Measurements from ENCODE around the gene SSB.
"Not testable (repeated sequence)": the region's sequence is repeated elsewhere in the genome, so short reads cannot be mapped to it uniquely, and the experiment has no call there.

Gene SSB

DNA sequence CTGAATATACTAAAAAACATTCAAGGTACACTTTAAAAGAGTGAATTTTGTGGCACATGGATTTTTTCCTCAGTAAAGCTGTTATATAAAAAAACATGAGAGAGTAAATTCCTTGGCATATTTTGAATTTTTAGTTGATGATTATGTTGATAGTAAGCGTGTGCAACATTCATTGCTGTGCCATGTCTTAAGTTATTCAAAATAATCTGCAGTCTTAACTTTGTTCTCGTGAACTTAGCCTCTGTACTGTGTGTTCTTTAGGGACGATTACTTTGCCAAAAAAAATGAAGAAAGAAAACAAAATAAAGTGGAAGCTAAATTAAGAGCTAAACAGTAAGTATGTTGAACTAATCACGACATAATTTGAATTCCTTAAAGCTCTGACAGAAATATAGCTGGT, 9.6 kb downstream of the SSB start:
- Histone ChIP-seq H3K79me2 (ENCODE audit: low read length) (peaks cover 8% of the 10 kb centered on the region), H3K9ac (ENCODE audit: low read length) (no peak overlapping the region), H3K4me1 (ENCODE audit: low read length) (no peaks in the 10 kb centered on the region), H3K27ac (ENCODE audit: low read length) (no peak overlapping the region), H3K9me3 (ENCODE audit: insufficient read depth, low read length) (no peaks in the 10 kb centered on the region), H3K27me3 (ENCODE audit: low read depth, low read length) (no peaks in the 10 kb centered on the region), H3K36me3 (replicated peaks; ENCODE audit: low read depth, low read length) (peaks cover 30% of the 10 kb centered on the region), H4K20me1 (ENCODE audit: insufficient read depth, low read length) (no peaks in the 10 kb centered on the region), H2AFZ (ENCODE audit: low read depth, low read length) (no peak overlapping the region), H3K4me2 (ENCODE audit: low read length) (no peak overlapping the region), H3K4me3 (ENCODE audit: low read length) (no peak overlapping the region)
- no peak for TF ChIP-seq EZH2phosphoT487 (IDR thresholded peaks at IDR 0.05; ENCODE audit: low read depth)
- TF ChIP-seq, protein P1, sequence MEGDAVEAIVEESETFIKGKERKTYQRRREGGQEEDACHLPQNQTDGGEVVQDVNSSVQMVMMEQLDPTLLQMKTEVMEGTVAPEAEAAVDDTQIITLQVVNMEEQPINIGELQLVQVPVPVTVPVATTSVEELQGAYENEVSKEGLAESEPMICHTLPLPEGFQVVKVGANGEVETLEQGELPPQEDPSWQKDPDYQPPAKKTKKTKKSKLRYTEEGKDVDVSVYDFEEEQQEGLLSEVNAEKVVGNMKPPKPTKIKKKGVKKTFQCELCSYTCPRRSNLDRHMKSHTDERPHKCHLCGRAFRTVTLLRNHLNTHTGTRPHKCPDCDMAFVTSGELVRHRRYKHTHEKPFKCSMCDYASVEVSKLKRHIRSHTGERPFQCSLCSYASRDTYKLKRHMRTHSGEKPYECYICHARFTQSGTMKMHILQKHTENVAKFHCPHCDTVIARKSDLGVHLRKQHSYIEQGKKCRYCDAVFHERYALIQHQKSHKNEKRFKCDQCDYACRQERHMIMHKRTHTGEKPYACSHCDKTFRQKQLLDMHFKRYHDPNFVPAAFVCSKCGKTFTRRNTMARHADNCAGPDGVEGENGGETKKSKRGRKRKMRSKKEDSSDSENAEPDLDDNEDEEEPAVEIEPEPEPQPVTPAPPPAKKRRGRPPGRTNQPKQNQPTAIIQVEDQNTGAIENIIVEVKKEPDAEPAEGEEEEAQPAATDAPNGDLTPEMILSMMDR (IDR thresholded peaks at IDR 0.05; ENCODE audit: low read depth, low read length) = no peak

DNA sequence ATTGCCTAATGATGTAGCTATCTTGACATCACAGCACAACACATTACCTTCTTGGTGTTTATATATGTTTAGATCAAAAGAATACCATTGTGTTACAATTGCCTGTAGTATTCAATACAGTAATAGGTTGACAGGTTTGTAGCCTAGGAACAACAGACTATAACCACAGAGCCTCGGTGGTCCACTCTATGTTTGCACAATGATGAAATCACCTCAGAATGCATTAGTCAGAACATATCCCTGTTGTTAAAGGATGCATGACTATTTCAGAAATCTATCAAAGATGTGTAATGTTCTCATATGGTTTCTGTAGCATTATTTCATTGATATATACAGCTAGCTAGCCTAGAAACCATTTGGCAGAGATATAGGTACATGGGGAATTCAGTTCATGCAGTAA, 17.2 kb downstream of the SSB start:
- Histone ChIP-seq H3K27me3 (ENCODE audit: low read depth, low read length) (no peaks in the 10 kb centered on the region), H4K20me1 (ENCODE audit: insufficient read depth, low read length) (no peaks in the 10 kb centered on the region), H3K4me2 (ENCODE audit: low read length) (no peak overlapping the region), H3K9ac (ENCODE audit: low read length) (no peak overlapping the region), H3K4me1 (ENCODE audit: low read length) (no peaks in the 10 kb centered on the region), H3K27ac (ENCODE audit: low read length) (no peak overlapping the region), H3K9me3 (ENCODE audit: insufficient read depth, low read length) (no peaks in the 10 kb centered on the region), H2AFZ (ENCODE audit: low read depth, low read length) (no peak overlapping the region), H3K79me2 (ENCODE audit: low read length) (peaks cover 17% of the 10 kb centered on the region), H3K4me3 (ENCODE audit: low read length) (no peak overlapping the region), H3K36me3 (replicated peaks; ENCODE audit: low read depth, low read length) (peaks cover 45% of the 10 kb centered on the region)
- TF ChIP-seq, protein P1 (IDR thresholded peaks at IDR 0.05; ENCODE audit: low read depth, low read length) = no peak
- no peak for TF ChIP-seq EZH2phosphoT487 (IDR thresholded peaks at IDR 0.05; ENCODE audit: low read depth)

DNA sequence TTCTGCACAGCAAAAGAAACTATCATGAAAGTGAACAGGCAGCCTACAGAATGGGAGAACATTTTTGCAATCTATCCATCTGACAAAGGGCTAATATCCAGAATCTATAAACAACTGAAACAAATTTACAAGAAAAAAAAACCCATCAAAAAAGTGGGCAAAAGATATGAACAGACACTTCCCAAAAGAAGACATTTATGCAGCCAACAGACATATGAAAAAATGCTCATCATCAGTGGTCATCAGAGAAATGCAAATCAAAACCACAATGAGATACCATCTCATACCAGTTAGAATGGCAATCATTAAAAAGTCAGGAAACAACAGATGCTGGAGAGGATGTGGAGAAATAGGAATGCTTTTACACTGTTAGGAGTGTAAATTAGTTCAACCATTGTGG, 18.3 kb downstream of the SSB start:
- H3K27me3 ChIP-seq (ENCODE audit: low read depth, low read length); H2AFZ ChIP-seq (ENCODE audit: low read depth, low read length); H3K4me2 ChIP-seq (ENCODE audit: low read length); H3K4me3 ChIP-seq (ENCODE audit: low read length); H3K4me1 ChIP-seq (ENCODE audit: low read length); H4K20me1 ChIP-seq (ENCODE audit: insufficient read depth, low read length); H3K27ac ChIP-seq (ENCODE audit: low read length); H3K9me3 ChIP-seq (ENCODE audit: insufficient read depth, low read length); H3K9ac ChIP-seq (ENCODE audit: low read length): not testable (repeated sequence)
- Histone ChIP-seq H3K79me2 (ENCODE audit: low read length) (peaks cover 28% of the 10 kb centered on the region), H3K36me3 (replicated peaks; ENCODE audit: low read depth, low read length) (peaks cover 47% of the 10 kb centered on the region)

DNA sequence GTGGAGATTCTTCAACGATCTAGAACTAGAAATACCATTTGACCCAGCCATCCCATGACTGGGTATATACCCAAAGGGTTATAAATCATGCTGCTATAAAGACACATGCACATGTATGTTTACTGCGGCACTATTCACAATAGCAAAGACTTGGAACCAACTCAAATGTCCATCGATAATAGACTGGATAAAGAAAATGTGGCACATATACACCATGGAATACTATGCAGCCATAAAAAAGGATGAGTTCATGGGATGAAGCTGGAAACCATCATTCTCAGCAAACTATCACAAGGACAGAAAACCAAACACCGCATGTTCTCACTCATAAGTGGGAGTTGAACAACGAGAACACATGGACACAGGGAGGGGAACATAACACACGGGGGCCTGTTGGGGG, 18.7 kb downstream of the SSB start:
- Histone ChIP-seq H3K36me3 (replicated peaks; ENCODE audit: low read depth, low read length) (peaks cover 47% of the 10 kb centered on the region), H3K79me2 (ENCODE audit: low read length) (peaks cover 32% of the 10 kb centered on the region)
- not testable (repeated sequence) for H3K27ac ChIP-seq (ENCODE audit: low read length); H3K27me3 ChIP-seq (ENCODE audit: low read depth, low read length); H3K9ac ChIP-seq (ENCODE audit: low read length); H3K4me3 ChIP-seq (ENCODE audit: low read length); H3K4me1 ChIP-seq (ENCODE audit: low read length); H4K20me1 ChIP-seq (ENCODE audit: insufficient read depth, low read length); H3K9me3 ChIP-seq (ENCODE audit: insufficient read depth, low read length); H3K4me2 ChIP-seq (ENCODE audit: low read length); H2AFZ ChIP-seq (ENCODE audit: low read depth, low read length)

DNA sequence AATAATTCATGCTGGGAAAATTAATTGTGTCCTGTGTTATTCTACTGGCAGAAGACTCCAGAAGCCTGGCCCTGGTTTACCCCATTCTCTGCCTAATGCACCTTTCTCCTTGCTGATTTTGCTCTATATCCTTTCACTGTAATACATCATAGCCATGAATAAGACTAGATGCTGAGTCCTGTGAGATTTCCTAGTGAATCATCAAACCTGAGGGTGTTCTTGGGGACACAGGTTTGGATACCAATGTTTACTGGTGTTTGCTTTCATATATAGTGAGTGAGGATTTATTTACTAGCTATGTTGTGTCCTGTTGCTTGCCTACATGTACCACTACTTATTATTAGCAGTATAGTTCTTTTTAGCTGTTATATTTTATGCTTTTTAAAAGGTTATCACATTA, 19.6 kb downstream of the SSB start:
- Histone ChIP-seq H3K4me2 (ENCODE audit: low read length) (no peak overlapping the region), H3K9ac (ENCODE audit: low read length) (no peak overlapping the region), H3K27me3 (ENCODE audit: low read depth, low read length) (no peaks in the 10 kb centered on the region), H3K36me3 (replicated peaks; ENCODE audit: low read depth, low read length) (peaks cover 49% of the 10 kb centered on the region), H3K9me3 (ENCODE audit: insufficient read depth, low read length) (no peaks in the 10 kb centered on the region), H2AFZ (ENCODE audit: low read depth, low read length) (no peak overlapping the region), H3K4me3 (ENCODE audit: low read length) (no peak overlapping the region), H3K79me2 (ENCODE audit: low read length) (peaks cover 41% of the 10 kb centered on the region), H3K27ac (ENCODE audit: low read length) (no peak overlapping the region), H3K4me1 (ENCODE audit: low read length) (peaks cover 6% of the 10 kb centered on the region; the same call in 1 of the 2 replicates), H4K20me1 (ENCODE audit: insufficient read depth, low read length) (no peaks in the 10 kb centered on the region)
- TF ChIP-seq, protein P1 (IDR thresholded peaks at IDR 0.05; ENCODE audit: low read depth, low read length) = no peak
- TF ChIP-seq EZH2phosphoT487 (IDR thresholded peaks at IDR 0.05; ENCODE audit: low read depth) = no peak

All from OCI-LY3 (cell line).